Stimulated activated CD4-positive, alpha-beta T cell treated with anti-CD3 and anti-CD28 coated beads, Interleukin-4, amount 100 ng/mL, for 1 hour (primary cell): ENCODE results near the gene NLRP12.
"Not testable (repeated sequence)": the region's sequence is repeated elsewhere in the genome, so short reads cannot be mapped to it uniquely, and the experiment has no call there.

Experiments used
- DNase-seq: peaks from one replicate; pipeline ENCODE4 v3.0.0-alpha.2; 2020

The NLRP12 gene

DNA sequence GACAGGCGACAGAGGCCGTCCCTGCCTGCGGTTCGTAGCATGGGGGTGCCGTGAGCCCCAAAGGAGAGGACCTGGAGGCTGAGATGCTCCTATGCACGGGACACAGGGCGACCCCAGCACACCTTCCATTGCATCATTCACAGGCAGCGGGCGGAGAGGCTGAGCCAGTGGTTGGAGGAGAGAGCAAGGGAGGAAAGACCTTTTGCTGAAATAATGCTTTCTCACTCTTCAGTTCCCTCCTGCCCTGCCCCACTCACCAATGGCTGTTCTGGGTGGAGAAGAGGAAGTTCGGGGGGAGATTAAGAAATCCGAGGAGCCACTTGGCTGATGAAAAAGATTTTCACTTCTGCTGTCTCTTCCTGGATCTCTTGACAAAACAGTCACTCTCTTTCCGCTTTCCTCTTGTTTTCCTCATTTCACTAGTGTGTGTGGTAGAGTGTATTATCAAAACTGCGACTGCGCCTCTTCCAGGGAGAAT, at the start of gene NLRP12:
Gene NLRP12, minus strand, starts transcription at position 181 of the 478 bp plus-strand sequence. Its CDS starts 140 bp downstream, at position 41.
- no peak for DNase-seq

DNA sequence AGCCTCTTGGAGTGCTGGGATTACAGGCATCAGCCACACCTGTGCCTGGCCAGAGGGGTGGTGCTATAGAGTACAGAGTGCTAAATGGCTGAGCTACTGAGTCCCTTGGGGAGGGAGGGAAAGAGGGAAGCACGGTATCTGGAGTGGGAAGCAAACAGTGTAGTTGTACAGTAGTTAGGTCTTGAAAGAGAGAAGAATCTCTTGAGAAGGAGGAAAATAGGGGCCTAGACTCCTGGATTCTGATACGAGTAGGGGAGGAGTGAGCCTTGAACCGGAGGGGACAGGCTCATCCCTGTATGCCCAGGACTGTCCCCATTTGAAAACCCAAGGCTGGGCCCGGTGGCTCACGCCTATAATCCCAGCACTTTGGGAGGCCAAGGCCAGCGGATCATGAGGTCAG, 48.6 kb upstream of the NLRP12 start:
- no peak for DNase-seq

- DNase-seq = no peak
Measured at GRCh38 chr19:53871454-53871853, 47.3 kb upstream of the NLRP12 start.

DNA sequence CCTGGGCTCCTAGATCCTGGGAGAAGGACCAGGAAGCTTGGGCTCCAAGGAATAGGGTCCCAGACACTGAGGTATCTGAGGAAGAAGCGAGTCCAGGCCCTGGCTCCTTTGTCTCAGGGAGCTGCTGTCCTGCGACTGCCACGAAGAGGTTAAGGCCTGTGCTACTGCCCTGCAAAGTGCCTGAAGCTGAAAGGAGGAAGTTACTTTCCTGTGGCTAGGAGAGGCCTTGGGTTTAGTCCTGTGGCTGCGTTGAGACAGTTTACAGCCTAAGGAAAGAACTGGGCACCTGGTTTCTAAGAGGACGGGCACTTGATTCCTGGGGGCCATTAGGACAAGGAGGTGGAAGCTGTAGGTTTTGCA, 46.4 kb upstream of the NLRP12 start:
- DNase-seq = no peak

DNA sequence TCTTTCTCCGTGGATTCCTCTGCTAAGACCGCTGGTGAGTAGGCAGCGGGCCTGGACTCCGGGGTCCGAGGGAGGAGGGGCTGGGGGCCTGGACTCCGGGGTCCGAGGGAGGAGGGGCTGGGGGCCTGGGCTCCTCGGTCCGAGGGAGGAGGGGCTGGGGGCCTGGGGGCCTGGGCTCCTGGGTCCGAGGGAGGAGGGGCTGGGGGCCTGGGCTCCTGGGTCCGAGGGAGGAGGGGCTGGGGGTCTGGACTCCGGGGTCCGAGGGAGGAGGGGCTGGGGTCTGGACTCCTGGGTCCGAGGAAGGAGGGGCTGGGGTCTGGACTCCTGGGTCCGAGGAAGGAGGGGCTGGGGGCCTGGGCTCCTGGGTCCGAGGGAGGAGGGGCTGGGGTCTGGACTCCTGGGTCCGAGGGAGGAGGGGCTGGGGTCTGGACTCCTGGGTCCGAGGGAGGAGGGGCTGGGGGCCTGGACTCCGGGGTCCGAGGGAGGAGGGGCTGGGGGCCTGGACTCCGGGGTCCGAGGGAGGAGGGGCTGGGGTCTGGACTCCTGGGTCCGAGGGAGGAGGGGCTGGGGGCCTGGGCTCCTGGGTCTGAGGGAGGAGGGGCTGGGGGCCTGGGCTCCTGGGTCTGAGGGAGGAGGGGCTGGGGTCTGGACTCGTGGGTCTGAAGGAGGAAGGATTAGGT, 45.8 kb upstream of the NLRP12 start:
- not testable (repeated sequence) for DNase-seq

- peak; percentile 74 for DNase-seq
Measured at GRCh38 chr19:53868892-53869804, 45.0 kb upstream of the NLRP12 start.

DNA sequence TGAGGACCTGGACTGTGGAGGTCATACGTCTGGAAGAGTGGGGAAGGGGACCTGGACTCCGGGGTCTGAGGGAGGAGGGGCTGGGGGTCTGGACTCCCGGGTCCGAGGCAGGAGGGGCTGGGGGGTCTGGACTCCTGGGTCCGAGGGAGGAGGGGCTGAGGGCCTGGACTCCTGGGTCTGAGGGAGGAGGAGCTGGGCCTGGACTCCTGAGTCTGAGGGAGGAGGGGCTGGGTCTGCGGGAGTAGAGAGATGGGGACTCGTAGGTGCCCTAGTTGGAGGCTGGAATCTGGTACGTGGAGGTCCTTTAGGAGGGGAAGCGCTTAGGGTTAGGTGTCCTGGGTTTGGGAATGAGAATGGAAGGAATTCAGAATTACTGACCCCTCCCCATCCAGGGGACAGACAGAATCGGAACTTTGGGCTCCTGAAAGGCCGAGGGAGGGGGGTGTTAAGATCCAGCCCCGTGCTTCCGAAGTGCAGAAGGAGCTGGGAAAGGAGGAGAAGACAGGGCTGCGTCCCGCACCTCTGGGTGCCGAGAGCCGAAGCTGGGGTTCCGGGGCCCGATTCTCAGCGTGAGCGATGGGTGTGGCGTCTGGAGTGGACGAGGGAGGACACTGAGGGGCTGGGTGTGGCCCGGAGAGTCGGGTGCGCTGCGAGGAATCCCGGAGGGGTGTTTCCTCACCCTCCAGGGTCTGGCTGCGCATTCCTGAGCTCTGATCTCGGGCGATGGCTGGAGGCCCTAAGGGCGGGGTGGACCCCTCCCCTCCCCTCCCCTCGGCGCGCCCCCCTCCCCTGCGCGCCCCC, 44.2 kb upstream of the NLRP12 start:
- DNase-seq = peak; percentile 30

DNA sequence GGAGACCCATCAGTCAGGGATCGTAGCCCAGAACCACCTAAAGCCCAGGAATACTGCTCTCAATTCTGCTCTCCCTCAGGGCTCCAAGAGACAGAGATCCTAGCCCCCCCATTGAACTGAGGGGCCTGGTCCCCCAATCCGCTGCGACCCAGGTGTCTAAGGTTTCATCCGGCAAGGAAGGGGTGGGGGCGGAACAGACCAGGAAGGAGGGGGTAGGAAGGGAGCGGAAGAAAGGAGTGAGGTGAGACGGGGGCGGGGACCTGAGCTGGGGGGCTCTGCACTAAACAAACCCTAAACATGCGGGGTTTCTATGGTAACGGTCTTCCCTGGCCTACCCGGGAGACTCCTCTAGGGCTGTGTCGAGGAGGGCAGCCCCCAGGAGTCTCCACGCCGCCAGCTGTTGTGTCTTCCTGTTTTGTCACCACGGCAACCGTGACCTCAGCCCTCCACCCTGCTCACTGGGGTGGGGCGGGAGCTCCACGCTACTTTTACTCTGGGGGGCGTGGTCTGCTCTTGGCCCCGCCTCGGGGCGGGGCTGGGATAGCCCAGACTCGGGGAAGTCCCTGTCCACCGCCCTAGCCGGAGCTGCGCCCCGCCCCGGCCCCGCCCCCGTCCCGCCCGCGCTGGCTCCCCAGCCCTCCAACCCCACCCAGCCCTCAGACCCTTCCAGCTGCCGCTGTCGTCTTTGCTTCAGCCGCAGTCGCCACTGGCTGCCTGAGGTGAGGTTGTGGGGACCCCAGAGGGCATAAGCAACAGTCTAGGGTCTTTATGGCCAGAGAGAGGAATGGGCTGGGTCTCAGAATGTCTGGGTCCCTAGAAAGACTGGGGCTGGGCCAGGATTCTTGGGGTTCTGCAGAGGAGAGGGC, 43.3 kb upstream of the NLRP12 start, which contains the start of gene MYADM:
Gene MYADM, plus strand, starts transcription at position 659 of the 866 bp plus-strand sequence. CDS start 5,647 bp downstream, outside the sequence.
- peak; percentile 98 for DNase-seq

- DNase-seq = no peak
Measured at GRCh38 chr19:53866865-53867224, 42.7 kb upstream of the NLRP12 start.

GRCh38 chr19:53865918-53866864, 42.1 kb upstream of the NLRP12 start:
- peak; percentile 53 for DNase-seq

DNA sequence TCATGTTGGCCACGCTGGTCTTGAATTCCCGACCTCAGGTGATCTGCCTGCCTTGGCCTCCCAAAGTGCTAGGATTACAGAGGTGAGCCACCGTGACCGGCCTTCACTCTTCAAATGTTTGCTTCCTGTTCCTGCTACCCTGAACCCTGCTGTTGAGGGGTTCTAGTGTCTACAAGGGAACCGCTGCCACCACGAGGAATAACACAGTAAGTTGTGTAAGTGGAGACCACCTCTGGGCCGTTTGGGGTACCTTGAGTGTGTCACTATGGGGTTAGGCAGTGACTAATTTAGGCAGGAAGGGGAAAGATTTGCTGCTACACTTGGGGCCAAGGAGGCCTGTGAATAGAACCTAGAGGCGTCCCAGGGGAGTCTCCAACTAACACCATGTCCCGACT, 41.4 kb upstream of the NLRP12 start:
- no peak for DNase-seq

DNA sequence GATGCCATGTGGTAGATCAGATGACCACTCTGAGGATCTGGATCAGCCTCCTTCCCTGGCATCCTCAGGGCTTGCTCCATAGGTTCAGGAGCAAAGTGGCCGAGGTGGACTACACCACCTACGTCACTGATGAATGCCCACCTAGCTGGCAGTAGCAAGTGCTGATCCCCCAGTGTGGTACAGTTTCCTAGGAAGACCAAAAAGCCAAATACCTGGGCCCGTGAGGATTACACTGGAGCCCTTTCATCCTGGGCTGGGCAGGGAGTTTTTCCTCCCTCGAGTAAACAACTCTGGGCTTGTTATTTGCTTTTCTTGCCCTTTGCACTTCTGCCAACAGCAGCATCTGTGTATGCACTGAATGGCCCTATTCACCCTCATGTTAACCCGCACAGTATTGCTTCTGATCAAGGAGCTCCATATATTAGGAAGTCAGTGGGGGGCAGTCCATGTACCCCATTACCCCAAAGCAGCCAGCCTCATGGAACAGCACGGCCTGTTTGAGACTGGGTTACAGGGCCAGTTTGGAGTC, 40.3 kb upstream of the NLRP12 start:
- DNase-seq = no peak

DNA sequence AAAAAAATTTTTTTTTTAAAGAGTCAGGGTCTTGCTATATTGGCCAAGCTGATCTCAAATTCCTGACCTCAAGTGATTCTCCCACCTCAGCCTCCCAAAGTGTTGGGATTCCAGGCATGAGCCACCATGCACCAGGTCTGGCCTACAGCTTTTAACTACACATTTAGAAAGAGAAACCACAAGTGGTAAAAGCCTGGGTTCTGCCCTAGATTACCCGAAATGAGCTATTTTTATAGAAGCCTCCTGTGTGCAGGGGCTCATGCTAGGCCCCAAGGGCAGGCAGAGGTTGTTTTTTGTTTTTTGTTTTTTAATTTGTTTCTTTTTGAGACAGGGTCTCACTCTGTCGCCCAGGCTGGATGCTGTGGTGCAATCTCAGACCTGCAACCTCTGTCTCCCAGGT, 29.6 kb upstream of the NLRP12 start:
- no peak for DNase-seq

- no peak for DNase-seq
Measured at GRCh38 chr19:53849237-53849676, 25.1 kb upstream of the NLRP12 start.

GRCh38 chr19:53847555-53847954, 23.4 kb upstream of the NLRP12 start:
- DNase-seq = no peak

DNA sequence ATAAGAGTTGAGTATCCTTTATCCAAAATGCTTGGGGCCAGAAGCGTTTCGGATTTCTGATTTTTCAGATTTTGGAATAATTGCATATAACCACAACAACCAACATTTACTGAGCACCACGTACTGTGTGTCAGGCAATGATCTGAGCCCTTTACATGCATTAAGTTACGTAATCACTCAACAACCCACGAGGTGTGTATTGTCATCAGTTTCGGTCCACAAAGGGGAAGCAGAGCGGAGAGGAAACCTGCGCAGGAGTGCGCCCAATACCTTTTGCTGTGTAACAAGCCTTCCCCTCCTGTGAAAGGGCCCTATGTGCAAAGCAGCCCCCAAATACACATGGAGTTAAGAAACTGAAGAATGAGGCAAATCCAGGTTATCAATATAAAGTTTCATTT, 20.7 kb upstream of the NLRP12 start:
- DNase-seq = no peak

DNA sequence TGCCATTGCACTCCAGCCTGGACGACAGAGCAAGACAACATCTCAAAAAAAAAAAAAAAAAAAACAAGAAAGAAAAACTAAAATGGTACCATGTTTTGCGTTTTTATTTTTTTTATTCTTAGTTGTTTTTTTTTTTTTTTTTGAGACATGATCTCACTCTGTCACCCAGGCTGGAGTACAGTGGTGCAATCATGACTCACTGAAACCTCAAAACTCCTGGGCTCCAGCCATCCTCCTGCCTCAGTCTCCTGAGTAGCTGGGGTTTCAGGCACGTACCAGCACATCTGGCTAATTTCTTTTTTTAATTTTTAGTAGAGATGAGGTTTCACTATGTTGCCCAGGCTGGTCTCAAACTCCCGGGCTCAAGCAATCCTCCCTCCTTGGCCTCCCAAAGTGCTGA, 16.8 kb upstream of the NLRP12 start:
- DNase-seq = not testable (repeated sequence)

- not testable (repeated sequence) for DNase-seq
Measured at GRCh38 chr19:53840241-53840640, 16.1 kb upstream of the NLRP12 start.

GRCh38 chr19:53838446-53838845, 14.3 kb upstream of the NLRP12 start:
- not testable (repeated sequence) for DNase-seq

- not testable (repeated sequence) for DNase-seq
Measured at GRCh38 chr19:53832861-53833260, 8.7 kb upstream of the NLRP12 start.

DNA sequence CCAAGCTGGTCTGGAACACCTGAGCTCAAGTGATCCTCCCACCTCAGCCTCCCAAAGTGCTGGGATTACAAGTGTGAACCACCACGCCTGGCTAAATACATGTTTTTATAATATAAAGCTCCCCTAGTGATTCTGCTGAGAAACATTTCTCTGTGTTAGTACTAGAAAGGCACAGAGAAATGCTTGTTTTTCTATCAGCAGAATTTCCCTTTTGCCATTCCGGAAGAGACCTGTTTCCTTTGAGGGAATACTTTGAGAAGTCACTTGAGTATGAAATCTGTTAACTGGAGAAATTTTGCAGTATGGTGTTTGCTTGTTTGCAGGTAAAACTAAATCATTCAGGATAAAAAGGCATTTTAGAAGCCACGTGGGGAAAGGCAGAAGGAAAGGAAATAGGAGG, 4.4 kb upstream of the NLRP12 start:
- no peak for DNase-seq
